Measurements from ENCODE around the gene CFAP46. TPM values are rescaled to one million over a fixed set of nuclear protein-coding genes. Genes with fewer than 3 reads are reported as not detected.

The CFAP46 gene
- total RNA-seq, 4 donors from 2014 or later: 0.19 to 0.92 (median 0.54) TPM

DNA sequence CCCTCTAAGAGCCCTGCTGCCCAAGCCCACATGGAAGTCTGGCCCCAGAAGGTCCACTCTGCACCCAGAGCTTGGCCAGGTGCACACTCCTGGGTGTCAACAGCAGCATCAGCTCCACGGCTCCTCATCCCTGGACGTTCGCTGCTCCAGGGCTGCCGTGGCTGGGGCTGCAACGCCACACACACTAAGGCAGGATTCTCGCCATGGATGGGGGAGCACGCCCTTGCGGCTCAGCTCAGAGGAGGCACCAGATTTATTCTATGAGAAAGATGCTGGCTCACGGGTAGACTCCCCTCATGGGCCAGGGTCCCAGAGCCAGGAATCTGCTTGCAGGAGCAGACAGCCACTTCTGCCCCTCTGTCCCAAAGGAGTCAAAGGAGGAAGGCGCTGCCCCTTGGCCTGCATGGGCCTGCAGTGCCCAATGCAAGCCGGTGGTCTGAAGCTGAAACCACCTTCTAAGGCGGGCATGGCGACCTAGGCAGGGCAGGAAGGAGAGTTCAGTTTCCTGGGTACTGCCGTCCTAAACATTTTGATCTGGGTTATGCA lies 42.1 kb downstream of the CFAP46 start:
- 89 to 91% methylated on average over 5 of the region's 14 CpGs for WGBS, 2 donors
- intact Hi-C loops (cut with DNase I): no loop called here
- Histone ChIP-seq H3K4me1 (peaks cover 0 to 57% (median 4%) of the 10 kb centered on the region in 3 donors), H3K4me3 (no peak overlapping the region), H3K27ac (no peak overlapping the region), H3K36me3 (no peaks in the 10 kb centered on the region), H3K27me3 (peaks cover 0 to 10% (median 0%) of the 10 kb centered on the region in 4 donors), H3K9me3 (peaks cover 0 to 6% (median 0%) of the 10 kb centered on the region in 3 donors)
- TF ChIP-seq, protein P1, sequence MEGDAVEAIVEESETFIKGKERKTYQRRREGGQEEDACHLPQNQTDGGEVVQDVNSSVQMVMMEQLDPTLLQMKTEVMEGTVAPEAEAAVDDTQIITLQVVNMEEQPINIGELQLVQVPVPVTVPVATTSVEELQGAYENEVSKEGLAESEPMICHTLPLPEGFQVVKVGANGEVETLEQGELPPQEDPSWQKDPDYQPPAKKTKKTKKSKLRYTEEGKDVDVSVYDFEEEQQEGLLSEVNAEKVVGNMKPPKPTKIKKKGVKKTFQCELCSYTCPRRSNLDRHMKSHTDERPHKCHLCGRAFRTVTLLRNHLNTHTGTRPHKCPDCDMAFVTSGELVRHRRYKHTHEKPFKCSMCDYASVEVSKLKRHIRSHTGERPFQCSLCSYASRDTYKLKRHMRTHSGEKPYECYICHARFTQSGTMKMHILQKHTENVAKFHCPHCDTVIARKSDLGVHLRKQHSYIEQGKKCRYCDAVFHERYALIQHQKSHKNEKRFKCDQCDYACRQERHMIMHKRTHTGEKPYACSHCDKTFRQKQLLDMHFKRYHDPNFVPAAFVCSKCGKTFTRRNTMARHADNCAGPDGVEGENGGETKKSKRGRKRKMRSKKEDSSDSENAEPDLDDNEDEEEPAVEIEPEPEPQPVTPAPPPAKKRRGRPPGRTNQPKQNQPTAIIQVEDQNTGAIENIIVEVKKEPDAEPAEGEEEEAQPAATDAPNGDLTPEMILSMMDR (IDR thresholded peaks at IDR 0.05): no peak
- TF ChIP-seq POLR2A (IDR thresholded peaks at IDR 0.05): no peak
- DNase-seq: no peak

DNA sequence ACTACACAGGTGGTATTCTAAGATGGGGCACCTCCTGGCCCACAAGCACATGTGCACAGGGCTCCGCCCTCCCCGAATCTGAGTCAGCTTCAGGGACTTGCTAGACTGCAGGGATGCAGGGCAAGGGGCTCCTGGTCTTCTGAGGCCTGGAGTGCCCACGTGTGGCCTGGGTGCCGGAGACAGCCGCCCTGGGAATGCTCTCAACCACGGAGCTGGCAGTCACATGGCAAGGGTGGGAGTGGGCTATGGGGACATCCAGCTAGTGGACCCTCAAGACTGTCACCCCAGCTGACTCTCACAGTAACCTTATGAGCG lies 42.7 kb downstream of the CFAP46 start:
- no peak for TF ChIP-seq POLR2A (IDR thresholded peaks at IDR 0.05)
- TF ChIP-seq, protein P1 (IDR thresholded peaks at IDR 0.05): no peak
- H3K4me3 ChIP-seq: no peak overlapping the region
- intact Hi-C loops (cut with DNase I): no loop called here
- H3K27ac ChIP-seq: no peak overlapping the region
- no peak for DNase-seq
- WGBS, 2 donors: 60% methylated on average over 1 of the region's 7 CpGs; no CpG with 5 or more reads in 1 of the 2 donors
- H3K36me3 ChIP-seq: no peaks in the 10 kb centered on the region
- peaks cover 0 to 10% (median 0%) of the 10 kb centered on the region in 4 donors for H3K27me3 ChIP-seq
- H3K9me3 ChIP-seq: no peaks in the 10 kb centered on the region
- peaks cover 0 to 58% (median 4%) of the 10 kb centered on the region in 3 donors for H3K4me1 ChIP-seq

DNA sequence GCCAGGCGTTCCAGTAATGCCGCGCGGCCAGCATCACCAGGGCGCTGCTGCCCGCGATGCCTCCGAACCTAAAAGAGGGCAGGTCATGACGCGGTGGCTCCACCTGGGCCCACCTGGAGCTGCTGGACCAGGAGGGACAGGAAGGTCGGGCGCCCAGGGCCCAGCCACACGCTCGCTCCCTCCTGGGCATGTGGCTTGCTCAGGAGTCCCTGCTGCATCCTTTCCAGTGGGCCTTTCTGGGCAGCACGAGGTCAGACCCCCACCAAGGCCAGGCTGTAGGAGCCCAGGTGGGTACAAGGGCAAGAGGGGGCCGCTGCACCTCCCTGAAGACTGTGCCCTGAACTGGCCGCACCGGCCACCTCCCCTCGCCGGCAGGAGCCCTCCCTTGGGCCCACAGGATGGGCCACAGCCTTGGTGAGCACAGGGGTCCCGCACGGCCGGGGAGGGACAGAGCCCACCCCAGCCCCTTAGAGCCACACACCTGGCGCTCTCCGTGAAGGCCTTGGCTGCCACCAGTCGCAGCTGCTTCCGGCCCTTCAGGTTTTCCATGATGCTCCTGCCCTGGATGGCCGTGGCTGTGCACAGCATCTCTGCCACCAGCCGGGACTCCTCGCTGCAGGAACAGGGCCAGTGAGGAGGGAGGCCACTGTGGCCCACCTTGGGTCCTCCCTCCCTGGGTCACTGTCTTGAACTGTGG lies 43.2 kb downstream of the CFAP46 start:
- peaks cover 0 to 7% (median 0%) of the 10 kb centered on the region in 4 donors for H3K27me3 ChIP-seq
- DNase-seq: no peak
- 91 to 94% methylated on average over 3 to 7 of the region's 30 CpGs for WGBS, 2 donors
- intact Hi-C loops (cut with DNase I): no loop called here
- H3K27ac ChIP-seq: no peak overlapping the region
- TF ChIP-seq POLR2A (IDR thresholded peaks at IDR 0.05): no peak
- TF ChIP-seq, protein P1 (IDR thresholded peaks at IDR 0.05): no peak
- H3K9me3 ChIP-seq: no peaks in the 10 kb centered on the region
- H3K4me3 ChIP-seq: no peak overlapping the region
- no peaks in the 10 kb centered on the region for H3K36me3 ChIP-seq
- H3K4me1 ChIP-seq: peaks cover 0 to 58% (median 4%) of the 10 kb centered on the region in 3 donors

DNA sequence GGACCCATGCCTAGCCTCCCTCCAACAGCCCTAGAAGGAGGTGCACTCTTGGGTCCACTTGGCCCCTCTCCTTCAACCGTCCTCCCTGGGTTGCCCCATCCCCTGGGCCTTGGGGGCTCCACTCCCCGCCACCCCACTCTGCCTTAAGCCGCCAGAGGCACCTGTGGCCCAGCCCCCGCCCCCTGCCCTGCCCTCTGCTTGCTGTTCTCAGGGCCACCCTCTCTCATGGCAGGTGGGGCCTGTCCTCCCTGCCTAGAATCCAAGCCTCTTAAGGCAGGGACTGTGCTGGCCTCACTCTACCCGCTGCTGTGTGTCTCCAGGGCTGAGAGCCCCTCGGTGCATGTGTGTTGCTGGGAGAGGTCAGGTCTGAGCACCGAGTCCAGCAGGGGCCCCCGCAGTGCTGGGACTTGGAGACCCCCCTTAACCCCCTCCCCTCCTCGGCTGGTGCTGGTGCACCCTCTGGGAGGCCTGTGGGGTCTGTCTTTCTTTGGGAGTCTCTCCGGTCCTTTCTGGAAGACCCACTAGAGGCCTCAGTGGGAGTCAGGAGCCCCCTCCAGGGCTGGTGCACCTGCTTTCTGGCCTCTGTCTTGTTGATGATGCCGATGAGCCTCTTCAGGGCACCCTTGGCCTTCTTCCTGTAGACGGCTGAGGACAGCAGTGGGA lies 43.8 kb downstream of the CFAP46 start:
- DNase-seq: no peak
- H3K4me1 ChIP-seq: peaks cover 0 to 58% (median 4%) of the 10 kb centered on the region in 3 donors
- WGBS, 2 donors: 68 to 73% methylated on average over 3 of the region's 12 CpGs
- intact Hi-C loops (cut with DNase I): no loop called here
- H3K4me3 ChIP-seq: no peak overlapping the region
- no peaks in the 10 kb centered on the region for H3K9me3 ChIP-seq
- H3K27ac ChIP-seq: no peak overlapping the region
- H3K36me3 ChIP-seq: no peaks in the 10 kb centered on the region
- peaks cover 0 to 10% (median 0%) of the 10 kb centered on the region in 4 donors for H3K27me3 ChIP-seq
- TF ChIP-seq, protein P1 (IDR thresholded peaks at IDR 0.05): no peak
- TF ChIP-seq POLR2A (IDR thresholded peaks at IDR 0.05): no peak

All from esophagus squamous epithelium (tissue), 5 donors.